Measurements from ENCODE around the gene JAKMIP1.

The JAKMIP1 gene

DNA sequence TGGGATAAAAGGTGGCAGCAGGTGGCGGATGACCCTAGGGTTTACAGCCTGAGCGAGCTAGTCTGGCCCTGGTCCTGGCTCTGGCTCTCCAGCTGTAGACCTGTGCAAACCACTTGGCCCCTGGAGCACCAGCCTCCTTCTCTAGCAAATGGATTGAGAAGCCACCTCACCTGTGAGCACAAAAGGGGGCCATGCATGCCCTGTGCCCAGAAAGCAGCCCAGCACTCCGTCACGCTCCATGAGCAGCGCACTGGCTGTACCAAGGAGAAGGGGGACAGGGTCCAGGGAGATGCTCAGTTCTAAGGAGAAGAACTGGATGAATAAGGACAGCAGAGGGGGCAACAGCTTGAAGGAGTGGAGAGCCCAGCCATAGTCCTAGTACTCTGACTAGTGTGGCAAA lies 135.2 kb downstream of the JAKMIP1 start:
- no peak for DNase-seq (ENCODE audit: low spot score)

- no peak for DNase-seq (ENCODE audit: low spot score)
Measured at GRCh38 chr4:6064383-6064782, 136.0 kb downstream of the JAKMIP1 start.

DNA sequence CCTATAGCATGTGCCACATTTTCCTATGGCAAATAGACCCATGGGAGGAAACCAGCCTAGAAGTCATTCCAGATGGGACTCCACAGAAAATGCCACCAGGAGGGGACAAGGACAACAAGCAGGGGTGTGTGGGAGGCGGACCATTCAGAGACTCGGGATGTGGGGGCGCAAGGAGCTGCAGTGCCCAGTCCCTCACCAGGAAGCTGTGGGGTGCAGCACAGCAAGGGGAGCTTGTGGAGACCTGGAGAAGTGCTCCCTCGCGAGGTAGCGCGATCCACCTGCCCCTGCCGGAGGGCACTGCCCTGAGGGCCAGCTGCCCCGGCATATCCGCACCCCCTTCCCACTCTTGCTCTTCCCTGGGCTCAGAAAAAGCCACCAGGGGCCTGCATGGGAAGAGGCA lies 136.7 kb downstream of the JAKMIP1 start:
- no peak for DNase-seq (ENCODE audit: low spot score)

- DNase-seq (ENCODE audit: low spot score): no peak
Measured at GRCh38 chr4:6062133-6062532, 138.2 kb downstream of the JAKMIP1 start.

- DNase-seq (ENCODE audit: low spot score): no peak
Measured at GRCh38 chr4:6059375-6059805, 141.0 kb downstream of the JAKMIP1 start.

DNA sequence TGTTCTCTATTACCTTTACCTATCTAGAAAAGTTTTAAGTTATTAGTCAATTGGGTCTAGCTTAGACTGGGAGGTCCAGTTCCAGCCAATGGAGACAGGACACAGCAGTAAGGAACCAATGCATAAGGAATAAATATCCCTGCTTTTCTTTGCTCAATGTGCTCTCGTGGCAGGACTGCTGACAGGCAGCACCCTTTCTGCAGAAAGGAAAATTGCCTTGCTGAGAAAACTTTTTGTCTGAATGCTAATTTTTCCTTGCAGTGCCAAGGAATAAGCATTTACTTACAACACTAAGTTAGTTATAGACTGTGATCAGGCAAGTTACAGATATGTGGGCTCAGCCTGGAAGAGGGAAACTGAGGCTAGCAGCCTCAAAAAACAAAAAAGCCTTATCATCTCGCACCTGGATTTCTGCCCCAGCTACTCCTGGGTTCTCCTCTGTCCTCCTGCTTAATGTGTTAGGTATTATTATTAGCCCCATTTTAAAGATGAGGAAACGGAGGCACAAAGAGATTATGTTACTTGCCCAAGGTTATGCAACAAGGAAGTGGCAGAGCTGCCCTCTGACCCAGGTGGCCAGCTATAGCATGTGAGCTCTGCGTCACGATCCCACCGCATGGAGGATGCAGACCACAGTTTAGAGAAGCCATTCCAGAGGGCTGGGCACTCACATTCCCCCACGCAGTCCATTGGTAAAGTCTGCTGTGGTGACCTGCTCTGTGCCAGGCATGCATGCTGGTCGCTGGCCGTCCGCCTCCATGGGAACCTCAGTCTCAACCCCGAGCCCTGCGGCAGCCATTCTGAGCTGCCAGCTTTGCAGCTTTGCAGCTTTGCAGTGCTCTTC lies 141.6 kb downstream of the JAKMIP1 start:
- no peak for DNase-seq (ENCODE audit: low spot score)

- DNase-seq (ENCODE audit: low spot score): no peak
Measured at GRCh38 chr4:6056976-6057766, 143.2 kb downstream of the JAKMIP1 start.

- DNase-seq (ENCODE audit: low spot score): no peak
Measured at GRCh38 chr4:6055436-6055835, 144.9 kb downstream of the JAKMIP1 start.

GRCh38 chr4:6055030-6055429 lies 145.3 kb downstream of the JAKMIP1 start:
- DNase-seq (ENCODE audit: low spot score): no peak

GRCh38 chr4:6054162-6054922 lies 146.0 kb downstream of the JAKMIP1 start:
- no peak for DNase-seq (ENCODE audit: low spot score)

- no peak for DNase-seq (ENCODE audit: low spot score)
Measured at GRCh38 chr4:6052679-6053078, 147.7 kb downstream of the JAKMIP1 start.

DNA sequence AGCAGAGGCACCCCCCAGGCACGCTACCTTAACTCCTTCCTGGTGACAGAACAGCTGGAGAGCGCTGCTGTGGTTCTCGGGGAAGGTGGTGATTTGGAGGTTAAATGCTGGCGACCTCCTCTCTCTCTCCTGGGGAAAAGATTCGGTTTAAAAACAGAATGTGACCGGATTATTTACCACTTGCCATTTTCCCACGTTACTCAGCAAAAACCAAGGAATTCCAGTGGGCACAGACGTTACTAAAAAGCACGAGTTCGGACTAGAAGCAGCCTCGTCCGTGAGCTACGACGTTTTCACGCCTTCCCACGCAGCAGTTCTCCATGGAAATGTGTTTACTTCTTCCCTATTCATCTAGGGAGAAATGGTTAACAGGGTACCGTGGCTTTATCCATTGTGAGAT lies 149.8 kb downstream of the JAKMIP1 start:
- no peak for DNase-seq (ENCODE audit: low spot score)

DNA sequence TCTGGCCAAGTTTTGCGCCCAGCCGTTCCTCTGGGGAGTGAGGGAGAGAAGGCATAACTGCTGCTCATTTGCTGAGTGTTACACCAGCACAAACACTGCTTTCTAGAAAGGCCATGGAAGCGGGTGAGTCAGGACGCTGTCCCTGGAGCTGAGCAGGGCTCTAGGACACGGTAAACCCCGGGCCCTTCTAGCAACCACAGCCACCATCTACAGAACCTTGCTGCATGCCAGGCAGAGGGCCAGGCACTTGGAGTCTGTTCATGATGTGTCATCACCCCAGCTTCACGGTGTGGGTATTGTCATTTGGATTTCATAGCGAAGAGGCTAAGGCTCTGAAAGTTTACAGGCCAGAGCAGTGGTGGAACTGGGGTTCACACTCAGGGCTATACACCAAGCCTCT lies 150.4 kb downstream of the JAKMIP1 start:
- DNase-seq (ENCODE audit: low spot score): no peak

GRCh38 chr4:6049278-6049677 lies 151.1 kb downstream of the JAKMIP1 start:
- no peak for DNase-seq (ENCODE audit: low spot score)

DNA sequence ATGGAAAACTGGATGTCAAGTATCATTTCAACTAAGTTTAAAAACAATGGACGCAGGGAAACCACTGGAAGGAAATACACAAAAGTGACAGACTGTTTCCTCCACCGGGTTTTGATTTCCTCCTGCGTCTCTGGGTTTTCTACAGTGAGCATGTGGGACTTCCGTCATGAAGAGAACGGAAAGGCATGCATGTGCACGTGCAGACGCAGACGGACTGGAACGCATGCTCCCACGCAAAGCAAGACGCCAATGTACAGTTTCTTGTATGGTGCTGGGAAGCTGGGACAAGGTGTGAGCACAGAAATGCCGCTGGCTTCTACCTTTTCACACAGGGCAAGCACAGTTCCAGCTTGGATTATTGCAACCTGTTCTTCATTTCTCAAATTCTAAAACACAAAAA lies 151.8 kb downstream of the JAKMIP1 start:
- no peak for DNase-seq (ENCODE audit: low spot score)

- DNase-seq (ENCODE audit: low spot score): no peak
Measured at GRCh38 chr4:6047130-6047673, 153.1 kb downstream of the JAKMIP1 start.

DNA sequence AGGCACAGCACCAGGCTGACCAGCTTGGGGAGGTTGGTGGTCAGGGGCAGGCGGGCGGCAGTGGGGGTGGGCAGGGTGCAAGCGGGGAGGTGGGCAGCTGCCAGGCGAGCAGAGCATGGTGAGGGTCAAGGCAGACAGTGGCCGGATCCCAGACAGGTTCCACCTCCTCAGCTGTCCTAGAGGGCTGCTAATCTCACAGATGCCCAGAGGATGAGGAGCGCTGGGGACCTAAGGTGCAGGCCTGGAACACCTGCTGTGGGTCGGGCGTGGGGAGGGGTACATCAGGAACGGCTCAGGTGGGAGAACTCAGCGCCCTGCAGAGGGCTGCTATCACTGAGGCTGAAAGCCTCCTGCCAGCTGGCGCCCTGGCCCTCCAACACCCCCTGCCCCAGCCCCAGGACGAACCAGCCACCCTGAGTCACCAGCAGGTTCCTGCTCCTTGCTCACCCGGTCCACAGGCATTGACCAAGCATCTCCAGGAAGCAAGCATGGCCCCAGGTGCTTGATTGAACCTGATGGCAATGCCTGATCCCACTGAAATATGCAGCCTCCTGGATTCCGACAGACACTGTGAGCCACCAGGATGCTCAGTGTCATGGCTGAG lies 153.7 kb downstream of the JAKMIP1 start:
- DNase-seq (ENCODE audit: low spot score): no peak

- no peak for DNase-seq (ENCODE audit: low spot score)
Measured at GRCh38 chr4:6044805-6045204, 155.5 kb downstream of the JAKMIP1 start.

- no peak for DNase-seq (ENCODE audit: low spot score)
Measured at GRCh38 chr4:6044276-6044675, 156.1 kb downstream of the JAKMIP1 start.

DNA sequence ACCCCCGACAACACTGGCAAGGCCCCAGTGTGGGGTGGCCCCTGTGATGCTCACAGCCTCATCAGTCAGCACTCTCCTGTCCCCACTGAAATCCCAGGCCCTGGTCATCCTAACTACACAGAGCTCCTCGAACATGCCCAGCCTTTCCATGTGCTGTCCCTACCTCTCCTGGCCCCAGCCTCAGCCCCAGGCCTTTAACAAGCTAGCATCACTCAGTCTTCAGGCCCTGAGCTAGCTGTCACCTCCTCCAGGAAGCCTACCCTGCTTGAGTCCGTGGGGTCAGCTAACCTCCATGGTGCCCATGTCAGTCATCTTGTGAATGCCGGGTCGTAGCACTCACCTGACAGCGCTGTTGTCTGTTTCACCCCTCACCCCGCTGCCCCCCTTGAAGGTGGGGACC lies 156.5 kb downstream of the JAKMIP1 start:
- DNase-seq (ENCODE audit: low spot score): no peak

GRCh38 chr4:6043188-6043587 lies 157.2 kb downstream of the JAKMIP1 start:
- no peak for DNase-seq (ENCODE audit: low spot score)

Measured in AG08396 (cell line).